ENCODE measurements around the gene ZNF445. TPM values are rescaled to one million over a fixed set of nuclear protein-coding genes. Genes with fewer than 3 reads are reported as not detected.
"Not testable (repeated sequence)": the region's sequence is repeated elsewhere in the genome, so short reads cannot be mapped to it uniquely, and the experiment has no call there.

ZNF445 gene
- total RNA-seq, 2 donors from 2014 or later, result 9.2 to 15.7 TPM

DNA sequence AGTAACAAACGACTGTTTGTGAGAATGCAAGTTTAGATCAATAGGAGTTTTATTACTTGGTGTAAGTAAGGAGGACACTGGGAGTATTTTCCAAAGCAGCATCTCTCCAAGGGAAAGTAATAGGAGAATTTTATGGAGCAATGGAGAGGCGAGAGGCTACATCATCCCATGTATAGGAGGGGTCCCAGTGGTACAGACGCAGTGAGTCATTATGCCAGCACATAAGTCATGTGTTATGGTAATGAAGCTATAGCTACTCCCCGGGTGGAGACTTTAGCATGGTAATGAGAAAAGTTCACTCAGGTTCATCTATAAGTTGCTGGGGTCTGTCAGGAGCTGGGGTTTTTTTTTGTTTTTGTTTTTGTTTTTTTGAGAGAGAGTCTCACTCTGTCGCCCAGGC lies 29.5 kb upstream of the ZNF445 start:
- Histone ChIP-seq H3K27me3 (replicated peaks; ENCODE audit: insufficient read depth) (no peaks in the 10 kb centered on the region), H3K9me3 (no peaks in the 10 kb centered on the region), H3K36me3 (peaks cover 7% of the 10 kb centered on the region), H3K27ac (no peak overlapping the region), H3K4me3 (no peak overlapping the region), H3K4me1 (ENCODE audit: control insufficient read depth in 1 of 2, low read depth in 2 of 2) (peaks cover 9 to 26% of the 10 kb centered on the region in 2 donors)
- ATAC-seq (ENCODE audit: insufficient number of reproducible peaks, low FRiP score, low read depth), result no peak
- no peak for DNase-seq (ENCODE audit: low spot score)
- TF ChIP-seq, protein P1, sequence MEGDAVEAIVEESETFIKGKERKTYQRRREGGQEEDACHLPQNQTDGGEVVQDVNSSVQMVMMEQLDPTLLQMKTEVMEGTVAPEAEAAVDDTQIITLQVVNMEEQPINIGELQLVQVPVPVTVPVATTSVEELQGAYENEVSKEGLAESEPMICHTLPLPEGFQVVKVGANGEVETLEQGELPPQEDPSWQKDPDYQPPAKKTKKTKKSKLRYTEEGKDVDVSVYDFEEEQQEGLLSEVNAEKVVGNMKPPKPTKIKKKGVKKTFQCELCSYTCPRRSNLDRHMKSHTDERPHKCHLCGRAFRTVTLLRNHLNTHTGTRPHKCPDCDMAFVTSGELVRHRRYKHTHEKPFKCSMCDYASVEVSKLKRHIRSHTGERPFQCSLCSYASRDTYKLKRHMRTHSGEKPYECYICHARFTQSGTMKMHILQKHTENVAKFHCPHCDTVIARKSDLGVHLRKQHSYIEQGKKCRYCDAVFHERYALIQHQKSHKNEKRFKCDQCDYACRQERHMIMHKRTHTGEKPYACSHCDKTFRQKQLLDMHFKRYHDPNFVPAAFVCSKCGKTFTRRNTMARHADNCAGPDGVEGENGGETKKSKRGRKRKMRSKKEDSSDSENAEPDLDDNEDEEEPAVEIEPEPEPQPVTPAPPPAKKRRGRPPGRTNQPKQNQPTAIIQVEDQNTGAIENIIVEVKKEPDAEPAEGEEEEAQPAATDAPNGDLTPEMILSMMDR (IDR thresholded peaks at IDR 0.05), result no peak

DNA sequence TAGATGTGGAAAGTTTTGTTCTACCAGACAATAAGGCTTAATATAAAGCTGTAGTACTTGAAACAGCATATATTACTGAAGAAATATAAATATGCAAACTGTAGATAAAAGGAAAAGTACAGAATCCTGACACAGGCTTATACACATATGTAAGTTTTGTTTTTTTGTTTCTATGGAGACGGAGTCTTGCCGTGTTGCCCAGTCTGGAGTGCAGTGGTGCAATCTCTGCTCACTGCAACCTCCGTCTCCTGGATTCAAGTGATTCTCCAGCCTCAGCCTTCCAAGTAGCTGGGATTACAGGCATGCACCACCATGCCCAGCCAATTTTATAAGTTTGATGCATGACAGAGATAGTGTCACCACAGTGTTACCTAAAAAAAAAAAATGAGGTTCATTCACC lies 29.1 kb upstream of the ZNF445 start:
- TF ChIP-seq, protein P1 (IDR thresholded peaks at IDR 0.05), result no peak
- Histone ChIP-seq H3K9me3 (peaks cover 1% of the 10 kb centered on the region), H3K36me3 (peaks cover 11% of the 10 kb centered on the region), H3K27ac (no peak overlapping the region), H3K4me3 (no peak overlapping the region), H3K4me1 (ENCODE audit: control insufficient read depth in 1 of 2, low read depth in 2 of 2) (peaks cover 9 to 23% of the 10 kb centered on the region in 2 donors), H3K27me3 (replicated peaks; ENCODE audit: insufficient read depth) (no peaks in the 10 kb centered on the region)
- ATAC-seq (ENCODE audit: insufficient number of reproducible peaks, low FRiP score, low read depth), result no peak
- DNase-seq (ENCODE audit: low spot score), result no peak

DNA sequence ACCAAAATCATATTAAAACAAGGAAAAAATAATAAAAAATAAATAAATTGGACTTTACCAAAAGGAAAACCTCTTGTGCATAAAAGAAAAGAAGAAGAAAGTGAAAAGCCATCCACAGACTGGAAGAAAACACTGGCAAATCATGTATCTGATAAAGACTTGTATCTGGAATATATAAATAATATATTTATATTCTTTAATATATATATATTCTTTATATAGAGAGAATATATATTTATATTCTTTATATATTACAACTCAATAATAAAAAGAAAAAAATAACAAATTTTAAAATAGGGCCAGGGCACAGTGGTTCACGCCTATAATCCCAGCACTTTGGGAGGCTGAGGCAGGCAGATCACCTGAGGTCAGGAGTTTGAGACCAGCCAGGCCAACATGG lies 27.1 kb upstream of the ZNF445 start:
- TF ChIP-seq, protein P1 (IDR thresholded peaks at IDR 0.05), result no peak
- H3K4me3 ChIP-seq, result no peak overlapping the region
- H3K4me1 ChIP-seq (ENCODE audit: control insufficient read depth in 1 of 2, low read depth in 2 of 2), result peaks cover 4 to 14% of the 10 kb centered on the region in 2 donors
- DNase-seq (ENCODE audit: low spot score) (no peak), ATAC-seq (ENCODE audit: insufficient number of reproducible peaks, low FRiP score, low read depth) (no peak)
- no peaks in the 10 kb centered on the region for H3K27me3 ChIP-seq (replicated peaks; ENCODE audit: insufficient read depth)
- H3K9me3 ChIP-seq, result peaks cover 17% of the 10 kb centered on the region
- H3K36me3 ChIP-seq, result peaks cover 29% of the 10 kb centered on the region
- H3K27ac ChIP-seq, result no peak overlapping the region

DNA sequence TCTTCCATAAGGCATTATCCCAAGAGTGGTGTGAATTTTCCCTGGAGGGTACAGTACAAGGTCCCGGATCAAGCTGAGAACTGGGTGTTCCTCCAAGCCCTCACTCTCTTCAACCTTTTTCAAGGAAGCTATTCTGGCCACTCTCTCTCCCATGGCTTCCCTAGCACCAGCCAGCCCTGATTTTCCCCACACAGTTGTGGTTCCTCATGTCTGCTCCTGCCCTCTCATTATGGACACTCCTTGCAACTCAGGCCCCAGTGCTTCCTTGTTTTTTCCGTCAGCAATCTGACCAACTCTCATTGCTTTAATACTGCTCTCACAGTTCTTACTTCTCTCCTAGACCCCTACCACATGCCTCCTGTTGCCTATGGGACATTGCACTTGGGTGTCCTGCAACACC lies 25.7 kb upstream of the ZNF445 start:
- not testable (repeated sequence) for H3K4me3 ChIP-seq; H3K27ac ChIP-seq; ATAC-seq (ENCODE audit: insufficient number of reproducible peaks, low FRiP score, low read depth); H3K27me3 ChIP-seq (replicated peaks; ENCODE audit: insufficient read depth); H3K4me1 ChIP-seq (ENCODE audit: control insufficient read depth in 1 of 2, low read depth in 2 of 2); DNase-seq (ENCODE audit: low spot score)
- peaks cover 39% of the 10 kb centered on the region for H3K36me3 ChIP-seq
- peaks cover 28% of the 10 kb centered on the region for H3K9me3 ChIP-seq

DNA sequence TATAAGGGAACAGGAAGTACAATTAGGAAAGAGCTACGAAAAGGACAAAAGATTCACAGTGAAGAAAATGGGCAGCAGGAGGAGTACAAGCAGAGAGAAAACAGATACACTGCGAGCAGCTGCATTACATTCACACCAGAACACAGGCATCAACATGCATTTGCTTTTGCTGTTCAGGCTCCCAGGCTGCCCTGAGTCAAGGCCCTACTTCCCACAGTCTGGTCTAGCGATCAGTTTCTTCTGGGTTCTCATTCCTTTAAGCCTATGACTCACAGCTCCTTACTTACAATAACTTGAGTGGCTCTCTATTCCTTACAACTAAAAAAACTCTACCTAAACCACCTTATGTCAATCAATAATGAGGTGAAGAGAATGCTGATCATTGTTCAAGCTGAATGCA lies 24.5 kb upstream of the ZNF445 start:
- Histone ChIP-seq H3K9me3 (peaks cover 36% of the 10 kb centered on the region), H3K27ac (no peak overlapping the region), H3K36me3 (peaks cover 47% of the 10 kb centered on the region), H3K4me1 (ENCODE audit: control insufficient read depth in 1 of 2, low read depth in 2 of 2) (no peaks in the 10 kb centered on the region), H3K27me3 (replicated peaks; ENCODE audit: insufficient read depth) (no peaks in the 10 kb centered on the region), H3K4me3 (no peak overlapping the region)
- TF ChIP-seq, protein P1 (IDR thresholded peaks at IDR 0.05), result no peak
- DNase-seq (ENCODE audit: low spot score) (no peak), ATAC-seq (ENCODE audit: insufficient number of reproducible peaks, low FRiP score, low read depth) (no peak)

DNA sequence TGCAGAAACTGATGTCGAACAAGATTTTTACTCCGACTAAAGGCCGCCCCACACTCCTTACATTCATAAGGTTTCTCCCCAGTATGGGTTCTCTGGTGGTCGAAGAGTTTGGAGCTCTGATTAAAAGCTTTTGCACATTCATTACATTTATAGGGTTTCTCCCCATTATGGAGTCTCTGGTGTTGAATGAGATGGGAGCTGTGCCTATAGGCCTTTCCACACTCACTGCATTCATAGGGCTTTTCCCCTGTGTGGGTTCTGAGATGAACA lies 22.4 kb upstream of the ZNF445 start:
- H3K27ac ChIP-seq; H3K27me3 ChIP-seq (replicated peaks; ENCODE audit: insufficient read depth); ATAC-seq (ENCODE audit: insufficient number of reproducible peaks, low FRiP score, low read depth); H3K4me1 ChIP-seq (ENCODE audit: control insufficient read depth in 1 of 2, low read depth in 2 of 2); H3K4me3 ChIP-seq; DNase-seq (ENCODE audit: low spot score): not testable (repeated sequence)
- Histone ChIP-seq H3K36me3 (peaks cover 47% of the 10 kb centered on the region), H3K9me3 (peaks cover 41% of the 10 kb centered on the region)

Measured in thoracic aorta (tissue), 2 donors.